Activated naive CD4-positive, alpha-beta T cell treated with anti-CD3 and anti-CD28 coated beads for 36 hours (primary cell): ENCODE results near the gene GZF1. TPM values are rescaled to one million over a fixed set of nuclear protein-coding genes. Genes with fewer than 3 reads are reported as not detected.

Experiments
- CTCF ChIA-PET: fragments of 350-600 bp; sonication (Branson Sonifier 250); formaldehyde crosslinking; loops from one replicate; lab custom pipeline; 2021; ENCODE audit warnings: antibody characterized with exemption; lab: Charles Lee
- DNase-seq: peaks from one replicate; pipeline ENCODE4 v3.0.0-alpha.2; 2020
- H3K27ac Mint-ChIP-seq: one replicate; pipeline ENCODE4 v1.8.0; 2021; ENCODE audit warnings: mild to moderate bottlenecking, mixed read lengths
- H3K27me3 Mint-ChIP-seq: one replicate; pipeline ENCODE4 v1.8.0; 2021; ENCODE audit warnings: low read depth, mixed read lengths
- H3K36me3 Mint-ChIP-seq: one replicate; pipeline ENCODE4 v1.8.0; 2021; ENCODE audit warnings: low read depth, mixed read lengths
- H3K4me1 Mint-ChIP-seq: one replicate; pipeline ENCODE4 v1.8.0; 2021; ENCODE audit warnings: low read depth, mixed read lengths
- H3K4me3 Mint-ChIP-seq: one replicate; pipeline ENCODE4 v1.8.0; 2021; ENCODE audit warnings: mild to moderate bottlenecking, moderate library complexity, mixed read lengths
- H3K9me3 Mint-ChIP-seq: one replicate; pipeline ENCODE4 v1.8.0; 2021; ENCODE audit warnings: mixed read lengths
- intact Hi-C: fragments of 100-400 bp; cut with micrococcal nuclease; formaldehyde crosslinking; loops from one replicate; pipeline ENCODE4 v1.15.1; 2023
- total RNA-seq, 2 experiments: library from RNA; stranded (reverse); gene quantifications; one replicate each; pipeline ENCODE4 v1.2.3, GENCODE V29; 2021

The GZF1 gene
- total RNA-seq, 2 experiments from 2014 or later = 2.9 to 3.3 TPM

DNA sequence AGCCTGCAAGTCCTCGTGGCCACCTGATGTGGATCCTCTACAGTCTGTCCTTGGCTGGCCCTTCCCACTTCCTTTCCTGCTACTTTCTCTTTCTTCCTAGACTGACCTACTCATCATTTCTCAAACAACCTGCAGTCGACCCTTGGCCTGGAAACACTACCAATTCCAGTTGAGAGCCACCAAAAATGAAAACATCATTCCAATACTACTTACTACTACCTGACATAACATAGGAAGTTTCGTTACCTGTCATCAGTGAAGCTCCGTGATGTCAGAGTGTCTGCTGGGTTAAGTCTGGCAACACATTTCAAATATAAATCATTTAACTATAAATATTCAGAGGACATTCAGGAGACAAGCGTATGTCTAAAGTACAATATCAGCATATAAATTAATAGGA lies 13.8 kb downstream of the GZF1 start:
- CTCF ChIA-PET = no interaction called here
- DNase-seq = no peak
- H3K27ac Mint-ChIP-seq = peak overlapping the region; percentile 32
- no peaks in the 10 kb centered on the region for H3K27me3 Mint-ChIP-seq
- no peaks in the 10 kb centered on the region for H3K9me3 Mint-ChIP-seq
- intact Hi-C loops = no loop called here
- peaks cover 29% of the 10 kb centered on the region for H3K36me3 Mint-ChIP-seq
- H3K4me3 Mint-ChIP-seq = no peak overlapping the region
- H3K4me1 Mint-ChIP-seq = peaks cover 5% of the 10 kb centered on the region

DNA sequence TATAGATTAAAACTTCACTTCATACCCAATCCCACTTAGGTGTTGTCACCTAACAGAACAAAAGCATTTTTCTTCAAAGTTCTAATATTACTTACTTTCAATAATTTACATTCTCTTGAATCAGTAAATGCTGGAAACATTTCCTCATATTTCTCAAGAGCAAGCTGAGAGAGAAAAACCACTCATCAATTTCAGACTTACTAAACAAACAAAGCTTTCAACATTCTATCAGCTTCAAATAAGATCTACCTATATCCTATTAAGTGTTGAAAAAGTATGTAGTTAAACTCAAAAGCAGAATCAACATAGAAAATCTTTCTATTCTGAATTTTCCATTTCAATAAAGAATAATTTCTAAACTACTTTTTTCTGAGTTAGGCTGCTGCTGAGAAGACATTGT lies 17.8 kb downstream of the GZF1 start:
- no peak for DNase-seq
- H3K4me1 Mint-ChIP-seq = peaks cover 5% of the 10 kb centered on the region
- H3K27me3 Mint-ChIP-seq = no peaks in the 10 kb centered on the region
- intact Hi-C loops = no loop called here
- CTCF ChIA-PET = no interaction called here
- H3K36me3 Mint-ChIP-seq = peaks cover 40% of the 10 kb centered on the region
- H3K27ac Mint-ChIP-seq = no peak overlapping the region
- H3K4me3 Mint-ChIP-seq = no peak overlapping the region
- H3K9me3 Mint-ChIP-seq = no peaks in the 10 kb centered on the region

DNA sequence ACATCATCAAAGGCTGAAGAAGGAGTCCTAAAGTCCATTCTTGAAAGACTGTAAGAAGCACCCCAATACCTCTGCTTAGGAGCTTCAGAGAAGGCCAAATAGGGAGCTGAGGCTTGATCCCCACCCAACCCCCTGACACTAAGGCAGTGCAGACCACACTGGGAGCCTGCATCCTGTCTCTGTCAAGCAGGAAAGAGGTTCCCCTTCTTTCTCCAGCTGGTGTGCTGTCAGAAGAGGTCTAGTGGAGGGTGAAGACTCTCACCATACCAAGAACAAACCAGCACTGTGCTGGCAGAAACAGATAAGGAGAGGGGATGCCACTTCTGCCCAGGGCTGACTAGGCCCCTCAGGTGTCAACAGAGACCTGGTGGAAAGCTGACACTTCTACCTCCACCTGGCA lies 19.9 kb downstream of the GZF1 start:
- no peak overlapping the region for H3K27ac Mint-ChIP-seq

DNA sequence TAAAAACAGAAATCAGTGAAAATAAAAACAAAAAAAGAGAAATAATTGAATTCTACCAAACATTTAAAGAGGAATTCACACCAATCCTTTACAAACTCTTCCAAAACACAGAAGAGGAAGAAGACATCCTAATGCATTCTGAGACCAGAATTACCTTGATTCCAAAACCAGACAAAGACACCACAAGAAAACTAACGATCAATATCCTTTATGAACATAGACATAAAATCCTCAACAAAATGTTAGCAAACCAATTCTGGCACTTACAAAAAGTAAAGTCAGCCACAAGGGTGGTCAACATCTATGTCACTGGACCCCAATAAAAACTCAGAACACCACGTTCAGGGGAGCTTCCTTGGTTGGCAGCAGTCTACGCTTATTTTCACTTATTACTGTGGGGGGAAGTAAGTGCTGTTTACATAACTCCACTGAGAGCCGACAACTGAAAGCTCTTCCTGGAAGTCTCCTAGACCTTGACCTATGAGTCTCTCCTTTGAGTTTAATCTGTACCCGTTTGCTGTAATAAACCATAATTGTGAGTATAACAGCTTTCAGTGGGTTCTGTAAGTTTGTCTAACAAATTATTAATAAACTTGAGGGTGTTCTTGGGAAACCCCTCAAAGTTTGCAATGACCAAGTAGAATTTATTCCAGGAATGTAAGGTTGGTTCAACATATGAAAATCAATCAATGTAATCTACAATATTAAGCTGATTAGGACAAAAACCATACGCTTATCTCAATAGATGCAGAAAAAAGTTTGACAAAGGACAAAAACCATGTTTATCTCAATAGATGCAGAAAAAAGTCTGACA lies 24.5 kb downstream of the GZF1 start:
- DNase-seq = no peak
- Mint-ChIP-seq H3K9me3 (no peaks in the 10 kb centered on the region), H3K36me3 (peaks cover 34% of the 10 kb centered on the region), H3K27ac (no peak overlapping the region), H3K27me3 (no peaks in the 10 kb centered on the region), H3K4me3 (no peak overlapping the region), H3K4me1 (no peaks in the 10 kb centered on the region)
- CTCF ChIA-PET = no interaction called here
- intact Hi-C loops = no loop called here

More for the DNA sequence above, 19.9 kb downstream of the GZF1 start:
- H3K36me3 Mint-ChIP-seq = peaks cover 27% of the 10 kb centered on the region
- no peaks in the 10 kb centered on the region for H3K4me1 Mint-ChIP-seq
- intact Hi-C loops = no loop called here
- CTCF ChIA-PET = no interaction called here
- H3K27me3 Mint-ChIP-seq = no peaks in the 10 kb centered on the region
- no peaks in the 10 kb centered on the region for H3K9me3 Mint-ChIP-seq
- H3K4me3 Mint-ChIP-seq = no peak overlapping the region
- DNase-seq = no peak

DNA sequence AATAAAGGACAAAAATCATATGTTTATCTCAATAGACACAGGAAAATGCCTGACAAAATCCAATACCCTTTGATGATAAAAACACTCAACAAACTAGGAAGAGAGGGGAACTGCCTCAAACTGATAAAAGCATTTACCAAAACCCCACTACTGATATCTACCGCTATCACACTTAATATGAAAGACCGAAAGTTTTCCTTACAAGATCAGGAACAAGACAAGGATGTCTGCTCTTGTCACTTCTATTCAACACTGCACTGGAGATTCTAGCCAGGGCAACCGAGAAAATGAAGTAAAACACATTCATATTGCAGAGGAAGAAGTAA lies 25.1 kb downstream of the GZF1 start:
- Mint-ChIP-seq H3K27ac (no peak overlapping the region), H3K4me1 (no peaks in the 10 kb centered on the region), H3K36me3 (peaks cover 34% of the 10 kb centered on the region), H3K4me3 (no peak overlapping the region), H3K27me3 (no peaks in the 10 kb centered on the region), H3K9me3 (no peaks in the 10 kb centered on the region)
- CTCF ChIA-PET = no interaction called here
- DNase-seq = no peak
- intact Hi-C loops = no loop called here

DNA sequence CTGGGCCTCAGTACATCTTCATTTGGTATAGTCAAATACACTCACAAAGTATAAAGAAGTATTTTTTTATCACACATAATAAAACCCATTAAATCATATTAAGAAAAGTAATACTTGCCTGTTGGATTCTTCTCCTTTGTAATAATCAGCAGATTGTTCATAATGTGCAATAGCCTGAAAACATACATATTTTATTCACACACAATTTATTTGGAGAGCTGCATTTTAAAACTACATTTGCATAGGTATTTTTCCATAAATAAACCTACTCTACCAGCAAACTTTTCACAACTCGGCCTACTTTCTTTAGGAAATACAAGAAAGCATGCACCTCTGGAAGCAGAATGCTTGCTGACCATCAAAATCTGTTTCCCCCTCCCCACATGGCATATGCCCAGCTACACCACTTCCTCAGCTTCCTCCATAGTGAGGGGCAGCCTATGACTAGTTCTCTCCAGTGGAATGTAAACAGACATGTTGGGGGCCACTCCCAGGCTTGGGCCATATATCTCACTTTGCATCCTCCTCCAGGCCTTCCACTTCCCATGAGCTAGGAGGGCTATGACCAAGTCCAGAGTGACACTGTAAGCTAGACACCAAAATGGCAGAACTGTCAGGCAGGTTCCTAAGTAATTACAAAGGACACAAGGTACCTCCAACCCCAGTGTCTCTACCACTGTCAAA lies 28.3 kb downstream of the GZF1 start:
- intact Hi-C loops = no loop called here
- Mint-ChIP-seq H3K9me3 (no peaks in the 10 kb centered on the region), H3K4me1 (no peaks in the 10 kb centered on the region), H3K36me3 (peaks cover 30% of the 10 kb centered on the region), H3K27ac (no peak overlapping the region), H3K27me3 (no peaks in the 10 kb centered on the region), H3K4me3 (no peak overlapping the region)
- CTCF ChIA-PET = no interaction called here
- DNase-seq = no peak

DNA sequence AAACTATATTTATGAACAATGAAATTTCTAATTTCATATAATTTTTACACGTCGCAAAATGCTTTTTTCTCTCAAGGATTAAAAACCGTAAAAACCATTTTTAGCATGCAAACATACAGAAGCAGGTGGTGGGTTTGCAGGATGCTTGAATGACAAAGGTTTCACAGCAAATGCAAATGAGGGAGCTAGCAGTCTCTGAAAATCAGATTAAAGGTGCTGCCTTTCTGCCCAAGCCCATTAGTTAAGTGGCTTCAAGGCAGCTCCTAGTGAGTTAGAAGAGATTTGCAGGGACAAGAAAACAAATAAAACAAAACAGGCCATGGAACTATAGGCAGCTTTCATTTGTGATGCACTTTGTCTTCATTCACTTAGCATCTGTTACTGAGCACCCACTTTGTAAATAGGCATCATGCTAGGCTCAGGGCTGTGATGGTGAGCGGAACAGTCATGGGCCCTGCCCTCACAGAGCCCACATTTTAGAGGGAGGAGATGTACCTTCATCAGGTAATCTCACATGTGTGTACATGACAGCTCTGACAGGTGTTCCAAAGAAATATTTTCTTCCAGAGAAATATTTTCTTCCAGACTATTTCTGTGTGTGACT lies 29.8 kb downstream of the GZF1 start:
- H3K9me3 Mint-ChIP-seq = no peaks in the 10 kb centered on the region
- peaks cover 29% of the 10 kb centered on the region for H3K36me3 Mint-ChIP-seq
- H3K27ac Mint-ChIP-seq = no peak overlapping the region
- no peak for DNase-seq
- CTCF ChIA-PET = no interaction called here
- H3K4me3 Mint-ChIP-seq = no peak overlapping the region
- intact Hi-C loops = no loop called here
- H3K4me1 Mint-ChIP-seq = no peaks in the 10 kb centered on the region
- H3K27me3 Mint-ChIP-seq = no peaks in the 10 kb centered on the region

DNA sequence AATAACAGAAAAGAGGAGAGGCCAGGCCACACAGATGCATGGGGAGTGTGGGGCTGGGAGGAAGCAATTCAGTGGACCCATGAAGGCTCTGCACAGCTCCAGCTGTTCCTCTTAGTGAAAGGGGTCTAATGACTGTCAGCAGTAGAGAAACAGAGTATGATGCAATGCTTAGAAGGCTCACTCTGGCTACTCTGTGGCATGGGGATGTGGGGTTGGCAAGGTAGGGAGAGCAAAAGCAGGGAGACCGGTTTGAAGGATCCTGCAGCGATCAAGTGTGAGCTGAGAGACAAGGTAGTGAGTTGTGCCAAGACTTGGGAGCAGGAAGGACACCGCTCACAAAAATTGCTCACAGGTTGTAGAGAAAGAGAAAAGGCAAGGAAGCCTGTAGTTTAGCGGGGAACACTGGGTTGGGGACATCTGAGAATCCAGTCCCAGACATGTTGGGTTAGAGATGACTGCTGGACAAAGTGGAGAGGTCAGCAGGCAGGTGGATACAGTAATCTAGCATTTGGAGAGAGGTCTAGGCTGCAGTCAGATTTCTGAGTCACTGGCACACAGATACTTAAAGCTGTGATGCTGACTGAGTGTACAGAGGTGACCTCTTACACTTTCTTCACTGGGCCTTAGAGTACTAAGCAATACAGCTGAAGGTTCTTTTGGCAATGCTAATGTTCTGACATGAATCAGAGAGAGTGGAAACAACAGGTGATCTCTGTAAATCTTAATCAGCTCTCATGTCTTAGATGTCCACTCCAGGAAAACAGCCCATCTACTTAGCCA lies 32.2 kb downstream of the GZF1 start:
- no peak overlapping the region for H3K4me3 Mint-ChIP-seq
- H3K9me3 Mint-ChIP-seq = no peaks in the 10 kb centered on the region
- H3K36me3 Mint-ChIP-seq = peaks cover 23% of the 10 kb centered on the region
- H3K4me1 Mint-ChIP-seq = peaks cover 10% of the 10 kb centered on the region
- intact Hi-C loops = no loop called here
- no peak for DNase-seq
- H3K27ac Mint-ChIP-seq = no peak overlapping the region
- CTCF ChIA-PET = no interaction called here
- no peaks in the 10 kb centered on the region for H3K27me3 Mint-ChIP-seq

DNA sequence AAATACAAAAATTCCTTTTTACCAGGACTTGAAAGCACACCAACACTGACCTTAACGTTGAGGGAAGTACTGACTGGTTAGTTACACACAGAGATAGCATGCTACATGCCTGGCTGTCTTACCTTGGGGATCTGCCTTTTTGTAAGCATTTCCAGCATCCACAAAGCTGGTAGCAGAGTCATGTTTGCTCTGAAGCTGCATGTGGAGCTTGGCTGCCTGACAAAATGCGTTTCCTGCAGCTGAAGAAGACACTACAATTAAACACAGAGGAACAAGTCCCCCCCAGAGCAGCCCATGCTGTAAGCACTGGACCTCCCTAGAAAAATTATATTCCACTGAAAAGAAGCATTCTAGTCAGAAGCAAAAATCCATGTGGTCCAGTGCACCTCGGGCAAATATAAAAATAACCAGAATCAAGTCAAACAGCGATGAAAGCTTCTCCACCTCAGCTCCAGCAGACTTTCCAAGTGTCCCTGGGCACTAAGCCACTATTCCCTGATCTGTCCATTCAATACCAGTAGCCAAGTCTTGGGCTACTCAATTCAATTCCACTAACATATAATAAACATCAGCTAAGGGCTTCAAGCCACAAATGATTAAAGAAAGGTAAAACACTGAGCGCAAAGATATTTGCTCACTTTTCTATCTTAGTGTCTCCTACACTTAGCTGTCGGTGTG lies 35.1 kb downstream of the GZF1 start:
- H3K4me3 Mint-ChIP-seq = no peak overlapping the region
- CTCF ChIA-PET = no interaction called here
- H3K27ac Mint-ChIP-seq = no peak overlapping the region
- peaks cover 23% of the 10 kb centered on the region for H3K36me3 Mint-ChIP-seq
- peaks cover 27% of the 10 kb centered on the region for H3K4me1 Mint-ChIP-seq
- no peaks in the 10 kb centered on the region for H3K27me3 Mint-ChIP-seq
- intact Hi-C loops = no loop called here
- no peak for DNase-seq
- no peaks in the 10 kb centered on the region for H3K9me3 Mint-ChIP-seq

DNA sequence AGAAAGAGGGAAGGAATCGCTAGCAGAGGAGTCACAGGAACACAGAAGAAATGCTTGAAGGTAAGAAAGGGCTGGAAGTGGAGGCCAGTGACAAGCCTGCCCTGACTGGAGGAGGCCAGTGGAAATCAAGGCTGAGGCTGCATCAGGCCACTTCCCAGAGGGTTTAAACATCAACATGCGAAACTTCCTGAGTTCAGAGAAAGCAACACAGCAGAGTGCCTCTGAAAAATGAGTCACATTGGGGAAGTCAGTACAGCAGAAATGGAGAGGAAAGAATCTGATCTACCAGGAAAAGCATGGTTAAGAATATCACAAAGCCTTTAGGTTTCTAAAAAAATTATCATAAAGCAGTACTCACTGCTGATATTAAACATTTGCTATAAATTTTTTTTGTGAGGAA lies 36.0 kb downstream of the GZF1 start:
- Mint-ChIP-seq H3K27me3 (no peaks in the 10 kb centered on the region), H3K36me3 (peaks cover 20% of the 10 kb centered on the region), H3K27ac (no peak overlapping the region), H3K4me3 (no peak overlapping the region), H3K9me3 (no peaks in the 10 kb centered on the region), H3K4me1 (peaks cover 27% of the 10 kb centered on the region)
- intact Hi-C loops = no loop called here
- DNase-seq = no peak
- CTCF ChIA-PET = no interaction called here

DNA sequence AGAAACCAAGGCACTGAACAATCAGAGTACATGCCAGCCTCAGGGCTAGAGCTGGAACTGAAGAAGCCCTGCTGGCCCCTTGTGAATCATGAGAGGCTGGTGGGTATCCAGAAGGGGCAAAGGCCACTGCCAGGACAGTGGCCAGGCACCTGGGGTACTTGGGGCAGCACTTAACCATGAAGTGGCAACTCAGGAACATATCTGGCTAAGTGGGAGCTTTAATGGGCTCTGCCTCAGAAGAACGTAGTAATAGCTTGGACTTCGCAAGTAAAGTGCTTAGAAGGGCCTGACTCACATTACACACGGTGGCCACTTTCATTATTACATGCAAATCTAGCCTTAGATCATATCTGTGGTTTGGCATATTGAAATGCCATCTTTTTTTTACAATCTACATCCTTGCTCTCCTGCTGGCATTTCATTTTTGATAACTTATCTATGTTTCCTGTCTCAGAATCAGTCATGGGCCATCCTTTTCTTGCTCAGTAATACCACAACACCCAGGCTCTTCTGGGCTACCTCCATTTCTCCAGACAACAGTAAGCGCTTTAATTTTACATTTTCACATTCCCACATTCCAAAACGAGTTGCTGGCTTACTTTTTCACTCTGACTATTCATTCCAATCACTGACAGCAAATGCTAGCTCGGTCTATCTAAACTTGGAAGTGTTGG lies 37.7 kb downstream of the GZF1 start:
- peaks cover 27% of the 10 kb centered on the region for H3K4me1 Mint-ChIP-seq
- intact Hi-C loops = loop anchor here (1.0 kb wide), 3 partner anchors 22 to 49 kb away; partner anchors contain the start of genes NAPB and NXT1
- DNase-seq = peak; percentile 15
- H3K9me3 Mint-ChIP-seq = no peaks in the 10 kb centered on the region
- CTCF ChIA-PET = interaction anchor here (1.0 kb wide), 1 partner anchor 20 kb away, joined by 3 read pairs; no protein-coding TSS in a partner anchor
- H3K27ac Mint-ChIP-seq = no peak overlapping the region
- no peak overlapping the region for H3K4me3 Mint-ChIP-seq
- H3K27me3 Mint-ChIP-seq = no peaks in the 10 kb centered on the region
- peaks cover 10% of the 10 kb centered on the region for H3K36me3 Mint-ChIP-seq
